ENCODE measurements around the gene CREG2.

DNA sequence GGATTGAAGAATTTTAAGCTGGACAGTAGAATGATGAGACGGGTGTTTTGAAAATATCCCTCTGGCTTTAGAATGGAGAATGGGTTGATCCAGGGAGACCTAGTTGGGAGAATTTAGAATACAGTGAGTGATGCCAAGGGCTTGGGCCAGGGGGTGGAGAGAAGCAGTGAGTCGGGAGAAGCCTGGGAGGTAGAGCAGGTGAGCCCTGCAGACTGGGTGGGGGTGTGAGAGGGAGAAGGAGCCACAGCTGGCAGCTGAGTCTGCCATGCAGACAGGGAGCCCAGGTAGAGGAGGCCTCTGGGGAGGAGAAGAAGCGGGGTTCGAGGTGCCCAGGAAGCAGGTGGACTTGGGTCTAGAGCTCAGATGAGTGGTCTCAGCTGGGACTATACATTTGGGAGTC lies 18.2 kb downstream of the CREG2 start:
- TF ChIP-seq POLR2A (IDR thresholded peaks at IDR 0.05) (no peak), POLR2AphosphoS5 (IDR thresholded peaks at IDR 0.05) (no peak), EP300 (IDR thresholded peaks at IDR 0.05) (no peak)
- TF ChIP-seq, protein P1, sequence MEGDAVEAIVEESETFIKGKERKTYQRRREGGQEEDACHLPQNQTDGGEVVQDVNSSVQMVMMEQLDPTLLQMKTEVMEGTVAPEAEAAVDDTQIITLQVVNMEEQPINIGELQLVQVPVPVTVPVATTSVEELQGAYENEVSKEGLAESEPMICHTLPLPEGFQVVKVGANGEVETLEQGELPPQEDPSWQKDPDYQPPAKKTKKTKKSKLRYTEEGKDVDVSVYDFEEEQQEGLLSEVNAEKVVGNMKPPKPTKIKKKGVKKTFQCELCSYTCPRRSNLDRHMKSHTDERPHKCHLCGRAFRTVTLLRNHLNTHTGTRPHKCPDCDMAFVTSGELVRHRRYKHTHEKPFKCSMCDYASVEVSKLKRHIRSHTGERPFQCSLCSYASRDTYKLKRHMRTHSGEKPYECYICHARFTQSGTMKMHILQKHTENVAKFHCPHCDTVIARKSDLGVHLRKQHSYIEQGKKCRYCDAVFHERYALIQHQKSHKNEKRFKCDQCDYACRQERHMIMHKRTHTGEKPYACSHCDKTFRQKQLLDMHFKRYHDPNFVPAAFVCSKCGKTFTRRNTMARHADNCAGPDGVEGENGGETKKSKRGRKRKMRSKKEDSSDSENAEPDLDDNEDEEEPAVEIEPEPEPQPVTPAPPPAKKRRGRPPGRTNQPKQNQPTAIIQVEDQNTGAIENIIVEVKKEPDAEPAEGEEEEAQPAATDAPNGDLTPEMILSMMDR (IDR thresholded peaks at IDR 0.05): no peak
